ENCODE measurements around the gene SYNDIG1L.

The SYNDIG1L gene

GRCh38 chr14:74358176-74358829 lies 67.7 kb downstream of the SYNDIG1L start:
- DNase-seq (ENCODE audit: low spot score): no peak

GRCh38 chr14:74357585-74357984 lies 68.4 kb downstream of the SYNDIG1L start:
- DNase-seq (ENCODE audit: low spot score): no peak

DNA sequence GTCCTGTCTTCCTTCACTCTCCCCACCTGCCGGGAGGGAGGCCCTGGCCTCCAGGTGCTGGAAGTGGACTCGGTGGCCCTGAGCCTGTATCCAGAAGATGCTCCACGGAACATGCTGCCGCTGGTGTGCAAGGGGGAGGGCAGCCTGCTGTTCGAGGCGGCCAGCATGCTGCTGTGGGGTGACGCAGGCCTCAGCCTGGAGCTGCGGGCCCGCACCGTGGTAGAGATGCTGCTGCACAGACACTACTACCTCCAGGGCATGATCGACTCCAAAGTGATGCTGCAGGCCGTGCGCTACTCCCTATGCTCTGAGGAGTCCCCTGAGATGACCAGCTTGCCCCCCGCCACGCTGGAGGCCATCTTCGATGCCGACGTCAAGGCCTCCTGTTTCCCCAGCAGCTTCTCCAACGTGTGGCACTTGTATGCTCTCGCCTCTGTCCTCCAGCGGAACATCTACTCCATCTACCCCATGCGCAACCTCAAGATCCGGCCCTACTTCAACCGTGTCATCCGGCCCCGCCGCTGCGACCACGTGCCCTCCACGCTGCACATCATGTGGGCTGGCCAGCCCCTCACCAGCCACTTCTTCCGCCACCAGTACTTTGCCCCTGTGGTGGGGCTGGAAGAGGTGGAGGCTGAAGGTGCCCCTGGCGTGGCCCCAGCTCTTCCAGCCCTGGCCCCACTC lies 69.0 kb downstream of the SYNDIG1L start:
- no peak for DNase-seq (ENCODE audit: low spot score)

Data from SW480 (cell line).